HAP-1 (cell line): ENCODE measurements around the gene PLEKHB2.
"Not testable (repeated sequence)": the region's sequence is repeated elsewhere in the genome, so short reads cannot be mapped to it uniquely, and the experiment has no call there.

Source experiments
- DNase-seq, 2 experiments: peaks; one replicate each; pipeline ENCODE4 v3.0.0-alpha.2; 2016 to 2020; ENCODE audit warnings: low spot score in 2 of 2
- H3K27me3 ChIP-seq: fragments of 250-450 bp; sonication (Bioruptor Pico); 2 replicates; pipeline ENCODE4 v1.5.1; 2020; ENCODE audit warnings: low read depth, mild to moderate bottlenecking, moderate library complexity
- H3K36me3 ChIP-seq: fragments of 250-450 bp; sonication (Bioruptor Pico); replicated peaks from 2 replicates; pipeline ENCODE4 v1.5.1; 2020; ENCODE audit warnings: mild to moderate bottlenecking
- H3K4me1 ChIP-seq: fragments of 250-450 bp; sonication (Bioruptor Pico); 2 replicates; pipeline ENCODE4 v1.5.1; 2020; ENCODE audit warnings: mild to moderate bottlenecking
- H3K4me3 ChIP-seq: fragments of 250-450 bp; sonication (Bioruptor Pico); 2 replicates; pipeline ENCODE4 v1.5.1; 2020; ENCODE audit warnings: mild to moderate bottlenecking, moderate library complexity
- H3K9me3 ChIP-seq: fragments of 250-450 bp; sonication (Bioruptor Pico); 2 replicates; pipeline ENCODE4 v1.5.1; 2020; ENCODE audit warnings: mild to moderate bottlenecking, moderate library complexity
- in situ Hi-C: fragments of 300-500 bp; cut with MboI; formaldehyde crosslinking; loops from 3 replicates; pipeline ENCODE4 v1.14.3; 2020; ENCODE audit warnings: low sequenced_read_pairs, inconsistent platforms, mixed read lengths

Gene PLEKHB2

DNA sequence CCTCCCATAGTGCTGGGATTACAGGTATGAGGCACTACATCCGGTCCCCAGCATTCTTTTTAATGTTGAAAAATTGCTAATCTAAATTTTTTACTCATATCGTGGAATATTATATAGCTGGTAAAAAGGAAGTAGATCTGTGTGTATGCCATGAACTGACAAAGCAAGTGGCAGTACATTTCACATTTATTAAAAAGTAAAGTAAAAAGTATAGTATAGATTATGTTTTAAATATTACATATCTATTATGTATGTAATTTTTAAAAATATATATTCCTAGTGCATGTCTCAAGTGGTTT is 25.1 kb downstream of the PLEKHB2 start:
- Histone ChIP-seq H3K9me3 (no peaks in the 10 kb centered on the region; the same call in 1 of the 2 replicates), H3K4me3 (no peak overlapping the region), H3K36me3 (peaks cover 56% of the 10 kb centered on the region), H3K4me1 (peaks cover 11% of the 10 kb centered on the region), H3K27me3 (no peaks in the 10 kb centered on the region)
- in situ Hi-C loops = loop anchor here (25.0 kb wide), 2 partner anchors 382 to 532 kb away; no protein-coding TSS in a partner anchor
- no peak for DNase-seq

DNA sequence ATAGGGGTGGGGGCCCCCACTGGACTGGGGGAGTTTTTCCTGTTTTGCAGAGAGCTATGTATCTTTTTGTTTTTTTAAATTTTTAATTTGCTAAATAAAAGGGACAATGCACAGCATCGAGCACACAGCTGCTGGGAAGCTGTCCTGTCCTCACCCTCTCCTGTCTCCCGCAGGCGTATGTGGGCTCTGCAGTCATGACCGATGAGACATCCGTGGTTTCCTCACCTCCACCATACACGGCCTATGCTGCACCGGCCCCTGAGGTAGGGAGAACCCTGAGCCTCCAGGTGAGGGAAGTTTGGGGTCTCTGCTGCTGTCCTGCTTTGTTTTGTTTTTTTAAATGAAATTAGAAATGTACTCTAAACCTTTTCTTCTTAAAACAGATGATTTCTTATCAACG is 27.6 kb downstream of the PLEKHB2 start:
- in situ Hi-C loops = loop anchor here (25.0 kb wide), 2 partner anchors 380 to 530 kb away; no protein-coding TSS in a partner anchor
- H3K4me3 ChIP-seq = no peak overlapping the region
- no peak for DNase-seq
- peaks cover 42% of the 10 kb centered on the region for H3K36me3 ChIP-seq
- no peaks in the 10 kb centered on the region; the same call in 1 of the 2 replicates for H3K9me3 ChIP-seq
- peaks cover 4% of the 10 kb centered on the region for H3K4me1 ChIP-seq
- H3K27me3 ChIP-seq = no peaks in the 10 kb centered on the region

DNA sequence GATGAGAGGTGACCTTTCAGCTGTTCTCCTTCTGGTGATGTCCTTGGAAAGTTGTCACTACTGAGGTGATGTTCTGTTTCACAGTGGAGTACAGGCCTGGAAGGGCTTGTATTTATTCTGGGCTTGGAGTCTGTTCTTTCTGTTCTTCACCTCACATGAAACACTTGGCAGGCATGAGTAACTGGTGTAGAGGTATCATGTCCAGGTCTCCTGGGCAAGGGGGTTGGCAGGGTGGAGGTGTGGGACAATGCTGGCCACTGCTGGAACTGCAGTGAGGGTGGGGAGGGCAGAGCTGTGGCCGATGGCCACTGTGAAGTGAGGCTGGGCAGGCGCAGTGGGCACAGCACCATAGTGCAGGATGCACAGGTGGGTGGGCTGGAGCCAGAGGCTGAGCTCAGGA is 35.4 kb downstream of the PLEKHB2 start:
- Histone ChIP-seq H3K9me3 (no peaks in the 10 kb centered on the region), H3K4me3 (no peak overlapping the region), H3K27me3 (no peaks in the 10 kb centered on the region), H3K4me1 (peaks cover 4% of the 10 kb centered on the region; the same call in 1 of the 2 replicates), H3K36me3 (peaks cover 35% of the 10 kb centered on the region)
- in situ Hi-C loops = loop anchor here (25.0 kb wide), 2 partner anchors 372 to 522 kb away; no protein-coding TSS in a partner anchor
- no peak for DNase-seq

DNA sequence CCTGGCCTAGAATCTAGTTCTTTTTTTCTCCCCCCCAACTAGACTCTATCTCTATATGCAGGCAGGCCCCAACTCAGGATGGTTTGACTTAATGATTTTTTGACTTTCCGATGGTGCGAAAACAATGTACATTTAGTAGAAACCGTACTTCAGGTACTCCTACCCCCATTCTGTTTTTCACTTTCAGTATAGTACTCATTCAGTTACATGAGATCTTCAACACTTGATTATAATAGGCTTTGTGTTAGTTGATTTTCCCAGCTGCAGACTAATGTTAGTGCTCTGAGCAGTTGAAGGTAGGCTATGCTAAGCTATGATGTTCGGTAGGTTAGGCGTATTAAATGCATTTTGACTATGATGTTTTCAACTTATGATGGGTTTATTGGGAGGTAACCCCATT is 37.7 kb downstream of the PLEKHB2 start:
- Histone ChIP-seq H3K27me3 (no peaks in the 10 kb centered on the region), H3K9me3 (no peaks in the 10 kb centered on the region), H3K4me1 (no peaks in the 10 kb centered on the region), H3K4me3 (no peak overlapping the region), H3K36me3 (peaks cover 41% of the 10 kb centered on the region)
- in situ Hi-C loops = loop anchor here (25.0 kb wide), 2 partner anchors 369 to 519 kb away; no protein-coding TSS in a partner anchor
- no peak for DNase-seq

DNA sequence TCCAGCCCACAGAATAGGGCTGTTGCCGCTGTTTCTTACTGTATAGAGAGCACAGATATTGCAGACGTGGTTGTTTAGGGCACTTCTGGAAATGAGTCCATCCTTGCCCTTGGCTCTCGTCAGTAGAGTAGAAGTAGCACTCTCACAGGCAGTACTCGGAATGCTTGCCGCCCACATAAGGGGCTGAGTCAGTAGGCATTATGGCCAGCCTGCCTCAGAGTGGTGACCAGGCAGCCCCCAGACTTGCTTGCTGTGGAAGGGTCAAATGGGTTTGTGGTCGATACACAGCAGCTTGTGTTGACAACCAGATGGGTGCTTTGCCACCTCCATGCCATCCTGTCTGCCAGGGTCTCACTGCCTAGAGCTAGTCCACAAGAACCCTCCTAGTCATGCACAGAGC is 38.7 kb downstream of the PLEKHB2 start:
- Histone ChIP-seq H3K9me3 (no peaks in the 10 kb centered on the region), H3K27me3 (no peaks in the 10 kb centered on the region), H3K4me1 (no peaks in the 10 kb centered on the region), H3K36me3 (peaks cover 43% of the 10 kb centered on the region), H3K4me3 (no peak overlapping the region)
- in situ Hi-C loops = loop anchor here (25.0 kb wide), 2 partner anchors 368 to 518 kb away; no protein-coding TSS in a partner anchor
- DNase-seq = no peak

DNA sequence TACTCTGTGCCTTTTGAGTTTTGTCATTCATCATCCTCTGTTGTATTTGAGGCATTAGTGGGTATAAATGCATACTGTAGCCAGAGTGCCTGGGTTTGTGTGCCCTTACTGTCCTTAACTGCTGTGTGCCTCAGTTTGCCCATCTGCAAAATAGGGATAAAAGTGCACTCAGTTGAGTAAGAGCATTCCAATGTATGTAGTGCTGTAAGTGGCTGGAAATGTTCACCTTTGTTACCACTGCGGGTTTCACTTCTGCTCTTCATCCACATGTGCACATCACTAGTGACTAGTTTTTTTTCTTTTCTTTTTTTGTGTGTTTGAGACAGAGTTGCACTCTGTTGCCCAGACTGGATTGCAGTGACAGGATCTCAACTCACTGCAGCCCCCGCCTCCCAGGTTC is 39.9 kb downstream of the PLEKHB2 start:
- in situ Hi-C loops = loop anchor here (25.0 kb wide), 2 partner anchors 367 to 517 kb away; no protein-coding TSS in a partner anchor
- DNase-seq = no peak
- Histone ChIP-seq H3K9me3 (no peaks in the 10 kb centered on the region), H3K27me3 (no peaks in the 10 kb centered on the region), H3K36me3 (peaks cover 45% of the 10 kb centered on the region), H3K4me3 (no peak overlapping the region), H3K4me1 (no peaks in the 10 kb centered on the region)

DNA sequence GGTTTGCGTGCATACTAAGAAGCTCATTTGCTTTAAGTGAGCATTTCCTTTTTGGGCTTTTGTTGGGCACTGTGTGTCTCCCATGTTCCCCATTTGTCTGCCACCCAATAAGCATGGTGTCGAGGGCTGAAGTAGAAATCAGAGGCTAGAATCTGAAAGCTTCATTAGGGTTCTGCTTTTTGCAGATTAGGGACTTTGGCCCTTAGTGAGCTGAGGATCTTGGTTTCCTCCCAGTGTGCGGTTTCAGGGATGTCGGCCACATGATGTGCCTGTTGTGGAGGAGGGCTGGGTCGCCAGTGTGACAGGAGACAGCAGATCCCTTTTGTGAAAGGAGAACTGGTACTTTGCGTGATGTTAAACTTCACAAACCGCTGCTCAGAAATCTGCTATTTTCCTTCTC is 41.1 kb downstream of the PLEKHB2 start:
- no peak for DNase-seq
- no peaks in the 10 kb centered on the region for H3K9me3 ChIP-seq
- no peaks in the 10 kb centered on the region for H3K4me1 ChIP-seq
- H3K27me3 ChIP-seq = no peaks in the 10 kb centered on the region
- in situ Hi-C loops = loop anchor here (25.0 kb wide), 2 partner anchors 366 to 516 kb away; no protein-coding TSS in a partner anchor
- peaks cover 35% of the 10 kb centered on the region for H3K36me3 ChIP-seq
- H3K4me3 ChIP-seq = no peak overlapping the region

DNA sequence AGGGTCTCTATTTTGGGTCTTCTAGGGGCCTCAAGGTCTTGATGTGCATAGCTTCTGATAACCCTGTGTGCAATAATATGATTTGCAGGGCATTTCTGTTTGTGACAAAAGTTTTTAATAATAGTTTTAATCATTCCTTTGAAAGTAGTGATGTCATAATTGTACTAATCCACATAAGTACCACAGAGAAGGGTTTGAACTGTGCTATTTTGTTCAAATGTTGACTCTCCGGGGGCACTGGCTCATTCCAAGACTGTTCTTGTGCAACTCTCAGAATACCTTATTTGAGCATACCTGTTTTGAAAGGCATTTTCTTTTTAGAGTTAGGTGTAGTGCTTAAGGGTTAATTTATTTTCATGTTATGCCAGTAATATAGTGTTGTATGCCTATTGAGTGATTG is 41.6 kb downstream of the PLEKHB2 start:
- H3K36me3 ChIP-seq = peaks cover 32% of the 10 kb centered on the region
- DNase-seq = no peak
- in situ Hi-C loops = loop anchor here (25.0 kb wide), 2 partner anchors 366 to 516 kb away; no protein-coding TSS in a partner anchor

DNA sequence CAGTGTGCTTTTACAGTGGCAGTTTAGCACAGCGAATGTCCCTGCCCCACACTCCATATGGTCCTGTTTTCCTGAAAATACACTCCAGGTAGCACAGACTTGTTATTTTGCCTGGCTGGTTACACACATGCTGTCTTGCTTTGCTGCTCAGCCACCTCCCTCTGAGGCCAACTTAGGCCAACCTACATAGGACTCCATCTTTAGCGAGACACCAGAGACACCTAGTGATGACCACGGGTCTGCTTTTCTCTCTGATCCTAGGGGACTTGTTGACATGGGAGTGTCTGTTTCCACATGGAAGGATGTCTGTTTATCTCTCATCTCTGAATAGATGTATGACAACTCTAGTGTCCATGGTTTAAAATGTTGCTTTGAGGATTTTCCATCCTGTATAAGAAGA is 43.3 kb downstream of the PLEKHB2 start:
- no peaks in the 10 kb centered on the region for H3K27me3 ChIP-seq
- no peak overlapping the region for H3K4me3 ChIP-seq
- in situ Hi-C loops = loop anchor here (25.0 kb wide), 2 partner anchors 364 to 514 kb away; no protein-coding TSS in a partner anchor
- no peaks in the 10 kb centered on the region for H3K9me3 ChIP-seq
- peaks cover 30% of the 10 kb centered on the region for H3K36me3 ChIP-seq
- no peaks in the 10 kb centered on the region for H3K4me1 ChIP-seq
- no peak for DNase-seq

More for the DNA sequence above, 41.6 kb downstream of the PLEKHB2 start:
- Histone ChIP-seq H3K27me3 (no peaks in the 10 kb centered on the region), H3K4me1 (no peaks in the 10 kb centered on the region), H3K9me3 (no peaks in the 10 kb centered on the region), H3K4me3 (no peak overlapping the region)

DNA sequence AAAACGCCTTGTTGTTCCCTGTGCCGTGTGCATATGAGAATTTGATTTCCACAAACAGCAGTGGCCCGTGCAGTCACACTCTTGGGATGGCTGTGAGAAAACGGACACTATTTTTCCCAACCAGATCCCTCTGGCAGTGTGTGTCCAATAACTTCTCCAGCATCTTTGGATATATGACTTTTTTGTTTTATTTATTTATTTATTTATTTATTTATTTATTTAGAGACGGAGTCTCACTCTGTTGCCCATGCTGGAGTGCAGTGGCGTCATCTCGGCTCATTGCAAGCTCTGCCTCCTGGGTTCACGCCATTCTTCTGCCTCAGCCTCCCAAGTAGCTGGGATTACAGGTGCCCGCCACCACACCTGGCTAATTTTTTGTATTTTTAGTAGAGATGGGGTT is 45.0 kb downstream of the PLEKHB2 start:
- in situ Hi-C loops = loop anchor here (25.0 kb wide), 1 partner anchor 187 kb away; no protein-coding TSS in a partner anchor
- peaks cover 19% of the 10 kb centered on the region for H3K36me3 ChIP-seq

DNA sequence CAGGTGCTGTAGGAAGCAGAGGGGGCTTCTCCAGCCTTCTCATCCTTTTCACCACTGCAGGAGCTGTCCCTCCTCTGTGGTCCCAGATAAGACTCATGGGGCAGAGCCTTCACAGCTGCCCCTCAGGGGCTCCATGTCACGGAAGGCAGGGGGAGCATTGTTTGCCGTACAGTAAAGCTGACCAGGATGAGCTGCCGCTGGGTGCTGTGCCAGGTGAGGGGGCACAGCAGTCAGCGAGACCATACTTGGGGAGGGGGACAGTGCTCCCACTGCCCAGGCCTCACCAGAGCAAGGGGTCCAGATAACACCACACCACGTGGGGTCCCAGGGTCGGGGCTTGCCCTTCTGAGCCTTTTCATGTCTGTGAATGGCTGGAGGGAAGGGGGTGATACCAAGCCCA is 46.3 kb downstream of the PLEKHB2 start:
- Histone ChIP-seq H3K4me3 (no peak overlapping the region), H3K36me3 (peaks cover 18% of the 10 kb centered on the region), H3K9me3 (no peaks in the 10 kb centered on the region), H3K27me3 (no peaks in the 10 kb centered on the region), H3K4me1 (no peaks in the 10 kb centered on the region)
- no peak for DNase-seq
- in situ Hi-C loops = loop anchor here (25.0 kb wide), 1 partner anchor 186 kb away; no protein-coding TSS in a partner anchor

More for the DNA sequence above, 45.0 kb downstream of the PLEKHB2 start:
- not testable (repeated sequence) for H3K27me3 ChIP-seq, H3K4me1 ChIP-seq, H3K9me3 ChIP-seq, DNase-seq, H3K4me3 ChIP-seq

DNA sequence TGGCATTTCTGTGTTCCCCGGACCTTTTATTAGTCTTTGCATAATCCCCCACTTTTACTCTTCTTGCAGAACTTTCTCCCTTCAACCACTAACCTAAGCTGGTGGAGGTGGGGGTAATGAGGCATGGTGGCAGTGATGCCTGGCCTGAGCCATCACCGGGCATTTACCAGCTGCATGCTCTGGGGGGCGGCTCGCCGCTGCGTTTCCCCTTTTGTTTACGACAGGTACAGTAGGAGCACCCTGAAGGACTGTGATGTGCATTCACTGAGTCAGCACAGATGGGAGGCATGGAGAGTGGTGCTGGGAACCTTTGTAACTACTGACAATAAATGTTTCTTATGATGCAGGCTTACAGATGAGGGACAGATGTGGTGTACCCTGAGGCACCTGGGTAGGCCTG is 46.9 kb downstream of the PLEKHB2 start:
- H3K36me3 ChIP-seq = peaks cover 14% of the 10 kb centered on the region
- no peak for DNase-seq
- no peaks in the 10 kb centered on the region for H3K27me3 ChIP-seq
- no peaks in the 10 kb centered on the region for H3K9me3 ChIP-seq
- no peaks in the 10 kb centered on the region for H3K4me1 ChIP-seq
- in situ Hi-C loops = loop anchor here (25.0 kb wide), 1 partner anchor 185 kb away; no protein-coding TSS in a partner anchor
- no peak overlapping the region for H3K4me3 ChIP-seq

DNA sequence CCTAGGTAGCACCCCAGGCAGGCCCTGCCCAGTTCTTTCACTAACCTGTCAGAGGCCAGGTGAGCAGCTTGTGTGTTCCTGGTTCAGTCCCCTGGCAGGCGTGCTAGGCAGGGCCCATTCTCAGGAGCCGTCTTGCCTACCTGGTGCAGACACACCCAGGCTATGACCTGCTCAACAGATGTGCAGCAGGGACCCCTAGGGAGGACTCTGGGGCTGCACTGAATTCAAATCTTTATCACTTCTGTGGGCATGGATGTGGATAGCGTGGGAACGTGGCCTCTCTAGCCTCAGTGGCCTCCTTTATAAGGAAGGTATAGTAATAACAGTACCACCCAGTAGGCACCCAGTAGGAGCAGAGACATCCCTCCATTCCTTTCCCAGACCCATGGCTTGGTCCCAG is 48.4 kb downstream of the PLEKHB2 start:
- H3K27me3 ChIP-seq = no peaks in the 10 kb centered on the region
- in situ Hi-C loops = loop anchor here (25.0 kb wide), 1 partner anchor 184 kb away; no protein-coding TSS in a partner anchor
- H3K9me3 ChIP-seq = no peaks in the 10 kb centered on the region
- H3K4me1 ChIP-seq = no peaks in the 10 kb centered on the region
- no peak overlapping the region for H3K4me3 ChIP-seq
- peaks cover 12% of the 10 kb centered on the region for H3K36me3 ChIP-seq
- no peak for DNase-seq

DNA sequence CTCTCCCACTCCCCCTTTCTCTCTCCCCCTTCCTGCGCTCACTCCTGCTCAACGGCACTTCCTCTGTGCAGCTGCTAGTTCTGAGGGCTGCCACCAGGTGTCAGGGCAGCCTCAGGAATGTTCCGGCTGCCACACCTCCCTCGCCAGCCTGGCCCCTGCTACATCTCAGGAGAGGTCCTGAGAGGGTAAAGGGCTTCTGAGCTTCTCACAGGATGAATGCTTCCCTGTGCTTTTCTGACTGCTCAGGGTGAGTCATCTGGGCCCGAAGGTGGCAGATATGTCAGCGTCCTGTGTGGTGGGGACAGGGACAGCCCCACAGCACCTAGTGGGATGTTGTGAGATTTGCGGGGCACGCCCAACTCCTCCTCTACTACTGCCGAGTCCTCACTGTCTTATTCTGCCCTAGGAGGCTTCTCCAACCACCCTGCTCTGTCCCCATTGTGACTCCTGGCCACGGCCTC is 49.0 kb downstream of the PLEKHB2 start:
- in situ Hi-C loops = loop anchor here (25.0 kb wide), 1 partner anchor 183 kb away; no protein-coding TSS in a partner anchor
- no peak overlapping the region for H3K4me3 ChIP-seq
- no peaks in the 10 kb centered on the region for H3K27me3 ChIP-seq
- DNase-seq = peak; percentile 67 to 79
- H3K9me3 ChIP-seq = no peaks in the 10 kb centered on the region
- no peaks in the 10 kb centered on the region for H3K4me1 ChIP-seq
- peaks cover 7% of the 10 kb centered on the region for H3K36me3 ChIP-seq
